ENCODE measurements around the gene DYNLT1.
A peak's percentile ranks its signal among the peaks of the same experiment; 100 is the strongest.
"Not testable (repeated sequence)": the region's sequence is repeated elsewhere in the genome, so short reads cannot be mapped to it uniquely, and the experiment has no call there.

The DYNLT1 gene

GRCh38 chr6:158644231-158645063 lies at the start of gene DYNLT1:
TSS of gene DYNLT1 (minus strand) at chr6:158644743. CDS start at chr6:158644708, 35 bp downstream.
- peak; percentile 64 to 88 (median 84) for DNase-seq (ENCODE audit: low read depth in 4 of 4, low spot score in 1 of 4)

- no peak for DNase-seq (ENCODE audit: low read depth in 4 of 4, low spot score in 1 of 4)
Observed at GRCh38 chr6:158688860-158689259, 44.3 kb upstream of the DYNLT1 start.

GRCh38 chr6:158687506-158687905 lies 43.0 kb upstream of the DYNLT1 start:
- DNase-seq (ENCODE audit: low read depth in 4 of 4, low spot score in 1 of 4) = no peak

- DNase-seq (ENCODE audit: low read depth in 4 of 4, low spot score in 1 of 4) = no peak
Observed at GRCh38 chr6:158686791-158687381, 42.3 kb upstream of the DYNLT1 start.

- no peak for DNase-seq (ENCODE audit: low read depth in 4 of 4, low spot score in 1 of 4)
Observed at GRCh38 chr6:158686311-158686710, 41.8 kb upstream of the DYNLT1 start.

- no peak for DNase-seq (ENCODE audit: low read depth in 4 of 4, low spot score in 1 of 4)
Observed at GRCh38 chr6:158684745-158685324, 40.3 kb upstream of the DYNLT1 start.

GRCh38 chr6:158684311-158684710 lies 39.8 kb upstream of the DYNLT1 start:
- DNase-seq (ENCODE audit: low read depth in 4 of 4, low spot score in 1 of 4) = no peak

GRCh38 chr6:158680481-158680880 lies 35.9 kb upstream of the DYNLT1 start:
- no peak for DNase-seq (ENCODE audit: low read depth in 4 of 4, low spot score in 1 of 4)

GRCh38 chr6:158680015-158680414 lies 35.5 kb upstream of the DYNLT1 start:
- no peak for DNase-seq (ENCODE audit: low read depth in 4 of 4, low spot score in 1 of 4)

- no peak for DNase-seq (ENCODE audit: low read depth in 4 of 4, low spot score in 1 of 4)
Observed at GRCh38 chr6:158677906-158678578, 33.5 kb upstream of the DYNLT1 start.

- not testable (repeated sequence) for DNase-seq (ENCODE audit: low read depth in 4 of 4, low spot score in 1 of 4)
Observed at GRCh38 chr6:158677094-158677493, 32.6 kb upstream of the DYNLT1 start.

- DNase-seq (ENCODE audit: low read depth in 4 of 4, low spot score in 1 of 4) = no peak
Observed at GRCh38 chr6:158674342-158675131, 30.0 kb upstream of the DYNLT1 start.

- no peak for DNase-seq (ENCODE audit: low read depth in 4 of 4, low spot score in 1 of 4)
Observed at GRCh38 chr6:158672726-158673125, 28.2 kb upstream of the DYNLT1 start.

- not testable (repeated sequence) for DNase-seq (ENCODE audit: low read depth in 4 of 4, low spot score in 1 of 4)
Observed at GRCh38 chr6:158672119-158672518, 27.6 kb upstream of the DYNLT1 start.

GRCh38 chr6:158669145-158670035 lies 24.8 kb upstream of the DYNLT1 start:
- no peak for DNase-seq (ENCODE audit: low read depth in 4 of 4, low spot score in 1 of 4)

GRCh38 chr6:158668707-158669103 lies 24.2 kb upstream of the DYNLT1 start:
- no peak for DNase-seq (ENCODE audit: low read depth in 4 of 4, low spot score in 1 of 4)

- DNase-seq (ENCODE audit: low read depth in 4 of 4, low spot score in 1 of 4) = no peak
Observed at GRCh38 chr6:158667360-158667981, 22.9 kb upstream of the DYNLT1 start.

- no peak for DNase-seq (ENCODE audit: low read depth in 4 of 4, low spot score in 1 of 4)
Observed at GRCh38 chr6:158666628-158667359, 22.3 kb upstream of the DYNLT1 start.

- no peak for DNase-seq (ENCODE audit: low read depth in 4 of 4, low spot score in 1 of 4)
Observed at GRCh38 chr6:158665332-158665731, 20.8 kb upstream of the DYNLT1 start.
